Activated CD8-positive, alpha-beta memory T cell treated with anti-CD3 and anti-CD28 coated beads for 48 hours (primary cell): Measurements from ENCODE around the gene LSM7.
"Not testable (repeated sequence)": the region's sequence is repeated elsewhere in the genome, so short reads cannot be mapped to it uniquely, and the experiment has no call there.

ENCODE experiments used
- DNase-seq, 3 experiments: peaks; one replicate each; pipeline ENCODE4 v3.0.0-alpha.2; 2020; ENCODE audit warnings: low read depth in 2 of 3, low spot score in 2 of 3

LSM7 gene

GRCh38 chr19:2281265-2282061 is 46.9 kb downstream of the LSM7 start:
- DNase-seq, result not testable (repeated sequence)

GRCh38 chr19:2280633-2281264 is 47.6 kb downstream of the LSM7 start:
- DNase-seq, result no peak

GRCh38 chr19:2278459-2279158 is 49.8 kb downstream of the LSM7 start:
- DNase-seq, result no peak

GRCh38 chr19:2277138-2277537 is 51.2 kb downstream of the LSM7 start:
- no peak for DNase-seq

GRCh38 chr19:2276429-2276986 is 51.9 kb downstream of the LSM7 start:
- DNase-seq, result no peak

GRCh38 chr19:2275588-2276428 is 52.6 kb downstream of the LSM7 start:
- DNase-seq, result no peak

GRCh38 chr19:2274931-2275535 is 53.4 kb downstream of the LSM7 start:
- no peak for DNase-seq

- DNase-seq, result no peak
Measured at GRCh38 chr19:2274185-2274711, 54.1 kb downstream of the LSM7 start.

- peak; percentile 66 to 75 (median 67) for DNase-seq
Measured at GRCh38 chr19:2273356-2274184, 54.8 kb downstream of the LSM7 start.
